Esophagus (tissue), 2 donors: Measurements from ENCODE around the gene ATG5. TPM values are rescaled to one million over a fixed set of nuclear protein-coding genes. Genes with fewer than 3 reads are reported as not detected.

Experiments
- H3K27ac ChIP-seq, 2 donors: one replicate each; pipeline ENCODE4 v1.5.1; 2013; ENCODE audit warnings: low read depth in 2 of 2, mild to moderate bottlenecking in 2 of 2, inconsistent platforms in 1 of 2, low read length in 1 of 2, moderate library complexity in 1 of 2
- H3K27me3 ChIP-seq, 2 donors: one replicate each; pipeline ENCODE4 v1.6.1; 2013; ENCODE audit warnings: low read length in 2 of 2, control low read depth in 1 of 2, mild to moderate bottlenecking in 1 of 2; ENCODE audit not compliant: insufficient read depth in 2 of 2, control insufficient read depth in 1 of 2
- H3K36me3 ChIP-seq, 2 donors: one replicate each; pipeline ENCODE4 v1.6.1; 2013; ENCODE audit warnings: low read length in 1 of 2; ENCODE audit not compliant: control insufficient read depth in 2 of 2, insufficient read depth in 2 of 2
- H3K4me1 ChIP-seq, 2 donors: one replicate each; pipeline ENCODE4 v1.6.1; 2013; ENCODE audit warnings: low read length in 1 of 2; ENCODE audit not compliant: control insufficient read depth in 2 of 2, insufficient read depth in 2 of 2
- H3K4me3 ChIP-seq, 2 donors: one replicate each; pipeline ENCODE4 v1.5.1; 2013; ENCODE audit warnings: low read length in 2 of 2, mild to moderate bottlenecking in 2 of 2, low read depth in 1 of 2, moderate library complexity in 1 of 2
- H3K9me3 ChIP-seq, 2 donors: one replicate each; pipeline ENCODE4 v1.6.1; 2013; ENCODE audit warnings: mild to moderate bottlenecking in 2 of 2, low read depth in 1 of 2, low read length in 1 of 2, moderate library complexity in 1 of 2; ENCODE audit not compliant: control insufficient read depth in 2 of 2, insufficient read depth in 1 of 2
- WGBS, 2 donors: extraction: QIAGEN DNeasy Blood & Tissue Kit; methylation state at CpG; one replicate each; pipeline ENCODE4 v1.1.7; 2013; 5-methylcytosine and 5-hydroxymethylcytosine counted together
- polyA plus RNA-seq, 2 donors: library from polyadenylated mRNA; stranded (reverse); fragments of 200-250 nt; gene quantifications; one replicate each; pipeline ENCODE4 v1.2.3, GENCODE V29; 2013
- donor health status: healthy with polysubstance abuse.
- donor health status: Bipolar disorder and iron deficiency.

ATG5 gene
- polyA plus RNA-seq, 2 donors: 9.1 to 12.5 TPM

DNA sequence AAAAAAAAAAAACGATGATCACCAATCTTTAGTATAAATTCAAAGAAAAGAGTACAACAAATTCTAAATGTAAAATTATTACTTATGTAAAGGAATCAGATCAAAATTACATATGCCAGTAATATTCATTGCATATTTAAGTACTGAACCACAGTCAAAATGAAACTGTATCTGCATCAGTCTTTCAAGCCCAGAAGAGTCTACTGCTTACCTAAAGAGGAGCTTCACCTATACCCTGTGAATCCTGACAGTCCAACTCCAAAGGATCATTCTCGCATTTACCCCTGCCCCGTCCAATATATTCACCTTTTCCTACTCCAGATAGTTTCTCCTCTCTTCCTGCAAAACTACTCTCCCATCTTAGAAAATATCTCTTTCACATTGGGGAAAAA lies 9.2 kb downstream of the ATG5 start:
- Histone ChIP-seq H3K27me3 (no peaks in the 10 kb centered on the region), H3K4me1 (no peaks in the 10 kb centered on the region), H3K27ac (no peak overlapping the region), H3K9me3 (no peaks in the 10 kb centered on the region), H3K36me3 (peaks cover 2 to 5% of the 10 kb centered on the region in 2 donors), H3K4me3 (no peak overlapping the region)
- WGBS, 2 donors: 83% methylated on average over 3 of the region's 3 CpGs

DNA sequence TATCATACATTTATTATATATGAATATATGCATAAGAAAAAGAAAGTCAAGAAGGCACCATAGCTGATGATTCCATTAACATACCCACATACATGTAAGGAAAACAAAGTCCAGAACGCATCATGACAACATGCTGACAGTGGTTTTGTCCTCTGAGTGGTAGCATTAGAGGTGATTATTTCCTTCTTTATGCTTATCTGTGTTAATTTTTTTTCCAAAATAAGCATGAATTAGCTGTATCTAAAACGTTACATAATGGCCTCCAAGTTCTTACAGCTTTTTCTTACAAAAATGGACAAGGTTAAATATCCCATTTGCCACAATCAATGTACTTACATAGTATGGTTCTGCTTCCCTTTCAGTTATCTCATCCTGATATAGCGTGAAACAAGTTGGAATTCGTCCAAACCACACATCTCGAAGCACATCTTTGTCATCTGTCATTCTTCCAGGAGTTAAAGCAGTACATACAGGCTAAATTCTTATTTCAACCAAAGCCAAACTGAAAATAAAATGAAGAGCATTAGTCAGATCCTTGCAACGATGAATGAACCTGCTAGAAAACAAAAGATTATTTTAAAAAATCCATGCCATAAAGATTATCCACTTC lies 9.7 kb downstream of the ATG5 start:
- Histone ChIP-seq H3K27me3 (no peaks in the 10 kb centered on the region), H3K4me3 (no peak overlapping the region), H3K27ac (no peak overlapping the region), H3K4me1 (no peaks in the 10 kb centered on the region), H3K9me3 (no peaks in the 10 kb centered on the region), H3K36me3 (peaks cover 2 to 5% of the 10 kb centered on the region in 2 donors)
- 55 to 56% methylated on average over 6 of the region's 6 CpGs for WGBS, 2 donors

DNA sequence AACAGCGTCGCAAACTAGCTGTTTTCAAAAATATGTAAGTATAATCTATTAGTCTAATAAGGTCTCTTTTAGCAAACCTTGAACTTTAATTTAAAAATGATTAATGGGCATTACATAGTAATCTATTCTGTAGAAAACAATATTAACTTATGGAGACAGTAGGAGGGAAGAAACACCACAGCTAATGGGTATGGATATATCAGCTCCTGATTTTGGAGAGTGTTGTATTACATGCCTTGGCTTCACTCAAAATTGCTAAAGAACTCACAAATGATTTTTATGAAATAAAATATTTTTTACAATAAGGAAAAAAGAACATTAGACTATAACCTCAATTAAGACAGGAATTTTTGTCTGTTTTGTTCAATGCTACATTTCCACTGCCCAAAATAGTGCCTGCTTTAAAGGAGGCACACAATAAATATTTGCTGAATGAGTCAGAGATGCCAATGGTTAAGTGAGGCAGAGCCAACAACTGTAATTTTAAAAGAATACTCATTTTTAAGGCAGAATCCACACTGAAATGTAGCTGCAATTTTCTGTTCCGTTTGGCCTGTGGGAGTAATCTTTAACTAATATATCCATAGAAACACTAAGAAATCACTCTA lies 15.7 kb downstream of the ATG5 start:
- H3K36me3 ChIP-seq: peaks cover under 1% of the 10 kb centered on the region in 2 donors
- no peaks in the 10 kb centered on the region for H3K9me3 ChIP-seq
- H3K4me3 ChIP-seq: no peak overlapping the region
- WGBS, 2 donors: 75 to 83% methylated on average over 3 of the region's 3 CpGs
- no peak overlapping the region for H3K27ac ChIP-seq
- no peaks in the 10 kb centered on the region for H3K27me3 ChIP-seq
- no peaks in the 10 kb centered on the region for H3K4me1 ChIP-seq

DNA sequence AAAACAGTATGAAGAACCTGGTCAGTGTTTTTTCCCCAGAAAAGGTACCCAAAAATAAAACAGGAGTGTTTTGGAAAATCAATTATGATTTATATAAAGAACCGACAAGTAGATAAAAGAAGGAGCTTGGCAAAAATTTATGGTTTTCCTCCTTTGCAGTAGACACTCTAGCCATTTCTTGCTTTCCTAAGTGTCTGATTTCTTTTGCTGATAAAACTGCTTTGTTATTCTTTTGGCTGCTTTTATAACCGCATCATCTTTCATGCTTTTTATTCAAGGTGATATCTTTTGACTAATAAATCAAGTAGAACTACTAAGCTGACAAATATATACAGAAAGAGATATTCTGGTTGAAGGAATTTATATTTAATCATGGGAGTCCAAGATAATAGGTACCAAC lies 16.6 kb downstream of the ATG5 start:
- no peaks in the 10 kb centered on the region for H3K36me3 ChIP-seq
- WGBS, 2 donors: 81 to 92% methylated on average over 2 of the region's 2 CpGs

DNA sequence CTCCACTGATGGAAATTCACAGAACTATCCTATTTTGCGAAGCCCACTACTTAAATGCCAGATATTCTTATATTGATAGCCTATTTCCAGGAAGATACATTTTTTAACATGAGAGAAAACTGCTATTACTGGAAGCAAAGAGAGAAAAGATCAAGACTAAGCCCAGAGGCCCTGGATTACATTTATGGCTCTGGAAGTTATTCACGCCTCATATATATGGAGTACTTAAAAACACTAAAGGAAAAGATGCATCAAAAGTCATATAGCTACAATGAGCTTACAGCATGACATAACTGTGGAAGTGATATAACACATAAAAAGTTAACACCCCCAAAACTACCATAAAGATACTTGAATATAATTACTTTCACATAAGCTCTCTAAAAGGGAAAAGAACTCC lies 19.8 kb downstream of the ATG5 start:
- H3K9me3 ChIP-seq: no peaks in the 10 kb centered on the region
- WGBS, 2 donors: 72 to 95% methylated on average over 2 of the region's 2 CpGs
- H3K4me3 ChIP-seq: no peak overlapping the region
- no peaks in the 10 kb centered on the region for H3K4me1 ChIP-seq
- no peaks in the 10 kb centered on the region for H3K27me3 ChIP-seq
- no peaks in the 10 kb centered on the region for H3K36me3 ChIP-seq
- no peak overlapping the region for H3K27ac ChIP-seq

More for the DNA sequence above, 16.6 kb downstream of the ATG5 start:
- Histone ChIP-seq H3K27ac (no peak overlapping the region), H3K4me3 (no peak overlapping the region), H3K27me3 (no peaks in the 10 kb centered on the region), H3K4me1 (no peaks in the 10 kb centered on the region), H3K9me3 (no peaks in the 10 kb centered on the region)

DNA sequence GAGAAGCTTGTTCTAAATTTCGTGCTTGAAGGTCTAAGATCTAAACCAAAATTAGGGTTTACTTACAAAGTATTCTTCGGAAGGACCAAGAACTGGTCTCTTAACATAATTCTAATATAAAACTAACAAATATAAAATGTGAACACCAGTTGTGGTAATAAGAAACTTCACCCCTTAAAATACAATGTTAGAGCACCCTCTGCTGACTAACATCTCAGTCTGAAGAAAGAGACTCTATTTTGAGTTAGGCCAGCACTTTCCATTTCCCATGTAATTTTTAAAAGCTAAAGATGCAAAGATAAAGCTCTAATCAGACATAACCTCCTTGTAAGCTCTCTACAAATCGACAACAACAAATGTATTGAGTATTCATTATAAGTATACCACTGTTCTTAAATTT lies 24.6 kb downstream of the ATG5 start:
- H3K4me1 ChIP-seq: no peaks in the 10 kb centered on the region
- no peak overlapping the region for H3K27ac ChIP-seq
- 70 to 76% methylated on average over 3 of the region's 3 CpGs for WGBS, 2 donors
- no peaks in the 10 kb centered on the region for H3K36me3 ChIP-seq
- no peak overlapping the region for H3K4me3 ChIP-seq
- no peaks in the 10 kb centered on the region for H3K9me3 ChIP-seq
- no peaks in the 10 kb centered on the region for H3K27me3 ChIP-seq

DNA sequence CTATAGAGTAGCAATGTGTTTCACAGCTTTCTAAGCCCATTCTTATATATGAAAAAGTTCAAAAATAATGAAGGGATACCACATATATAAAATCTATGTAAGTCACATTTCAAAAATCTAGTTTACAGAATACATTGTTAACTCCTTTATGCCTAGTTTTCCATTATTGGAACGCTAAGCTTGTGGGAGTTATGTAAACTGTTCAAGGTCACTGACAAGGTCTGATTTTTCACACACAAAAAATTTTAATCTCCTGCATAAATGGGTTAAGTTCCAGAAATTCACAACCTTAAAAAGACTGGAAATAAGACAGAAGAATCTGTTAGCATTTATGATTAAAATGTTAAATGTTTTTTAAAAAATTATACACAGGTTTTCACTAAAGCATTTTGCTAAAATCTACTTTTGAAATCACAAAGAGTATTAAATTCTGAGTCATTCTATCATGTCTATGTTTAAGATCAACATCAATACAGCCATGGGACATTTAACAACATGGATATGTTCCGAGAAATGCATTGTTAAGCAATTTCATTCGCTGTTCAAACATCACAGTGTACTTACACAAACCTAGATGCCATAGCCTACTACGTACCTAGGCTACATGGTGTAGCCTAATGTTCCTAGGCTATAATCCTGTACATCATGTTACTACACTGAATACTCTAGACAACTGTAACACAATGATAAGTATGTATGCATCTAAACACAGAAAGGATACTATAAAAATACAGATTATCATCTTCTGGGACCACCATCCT lies 25.4 kb downstream of the ATG5 start:
- H3K27ac ChIP-seq: no peak overlapping the region
- no peaks in the 10 kb centered on the region for H3K4me1 ChIP-seq
- no peaks in the 10 kb centered on the region for H3K36me3 ChIP-seq
- H3K4me3 ChIP-seq: no peak overlapping the region
- WGBS, 2 donors: 73 to 84% methylated on average over 4 of the region's 4 CpGs
- H3K27me3 ChIP-seq: no peaks in the 10 kb centered on the region
- H3K9me3 ChIP-seq: no peaks in the 10 kb centered on the region

DNA sequence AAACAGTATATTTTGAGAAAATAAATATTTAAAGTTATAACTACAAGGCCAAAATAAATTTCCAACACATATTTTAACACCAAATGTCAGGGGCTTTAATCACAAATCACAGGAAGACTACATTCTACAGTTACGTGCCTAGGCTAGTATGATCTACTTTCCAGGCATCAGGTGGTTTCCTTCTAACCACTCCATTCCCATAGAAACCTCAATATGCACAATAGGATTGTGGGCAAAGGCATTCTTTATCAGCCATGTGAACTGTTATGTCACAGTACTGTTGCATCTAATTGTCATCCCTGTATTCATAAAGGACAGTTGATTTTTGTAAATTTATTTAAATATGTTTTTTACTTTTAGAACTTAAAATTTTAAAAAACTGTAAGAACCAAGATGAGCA lies 32.4 kb downstream of the ATG5 start:
- Histone ChIP-seq H3K27ac (no peak overlapping the region), H3K4me1 (no peaks in the 10 kb centered on the region), H3K27me3 (no peaks in the 10 kb centered on the region), H3K4me3 (no peak overlapping the region), H3K9me3 (no peaks in the 10 kb centered on the region), H3K36me3 (peaks cover 0 to 2% of the 10 kb centered on the region in 2 donors)
- WGBS, 2 donors: 88 to 89% methylated on average over 1 of the region's 1 CpG

DNA sequence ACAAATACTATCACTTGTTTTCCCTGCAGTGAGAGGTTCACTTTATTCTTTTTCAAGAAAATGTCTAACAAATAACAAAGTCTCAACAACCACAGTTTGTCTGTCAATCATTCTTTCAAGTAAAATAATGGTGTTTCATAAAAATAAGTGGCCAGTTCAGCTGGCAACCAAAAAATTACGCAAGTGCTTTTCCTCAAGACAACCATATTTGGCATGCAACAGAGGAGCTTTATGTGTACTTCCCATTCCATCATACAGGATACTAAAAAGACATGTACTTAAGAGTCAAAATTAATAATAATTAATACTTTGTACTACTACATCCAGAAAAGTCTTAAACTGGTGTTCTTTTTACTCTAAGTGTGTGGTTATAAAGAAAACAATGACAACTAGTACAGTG lies 34.6 kb downstream of the ATG5 start:
- Histone ChIP-seq H3K27me3 (no peaks in the 10 kb centered on the region), H3K4me3 (no peak overlapping the region), H3K9me3 (no peaks in the 10 kb centered on the region), H3K27ac (no peak overlapping the region), H3K36me3 (peaks cover 0 to 2% of the 10 kb centered on the region in 2 donors), H3K4me1 (no peaks in the 10 kb centered on the region)
- WGBS, 2 donors: 98 to 100% methylated on average over 1 of the region's 1 CpG
